Activated naive CD4-positive, alpha-beta T cell treated with anti-CD3 and anti-CD28 coated beads for 36 hours (primary cell): ENCODE measurements around the gene ZNF205. TPM values are rescaled to one million over a fixed set of nuclear protein-coding genes. Genes with fewer than 3 reads are reported as not detected.
A peak's percentile ranks its signal among the peaks of the same experiment; 100 is the strongest.
"Not testable (repeated sequence)": the region's sequence is repeated elsewhere in the genome, so short reads cannot be mapped to it uniquely, and the experiment has no call there.

Source experiments
- CTCF ChIA-PET: fragments of 350-600 bp; sonication (Branson Sonifier 250); formaldehyde crosslinking; loops from one replicate; lab custom pipeline; 2021; ENCODE audit warnings: antibody characterized with exemption; lab: Charles Lee
- DNase-seq: peaks from one replicate; pipeline ENCODE4 v3.0.0-alpha.2; 2020
- H3K27ac Mint-ChIP-seq: one replicate; pipeline ENCODE4 v1.8.0; 2021; ENCODE audit warnings: mild to moderate bottlenecking, mixed read lengths
- H3K27me3 Mint-ChIP-seq: one replicate; pipeline ENCODE4 v1.8.0; 2021; ENCODE audit warnings: low read depth, mixed read lengths
- H3K36me3 Mint-ChIP-seq: one replicate; pipeline ENCODE4 v1.8.0; 2021; ENCODE audit warnings: low read depth, mixed read lengths
- H3K4me1 Mint-ChIP-seq: one replicate; pipeline ENCODE4 v1.8.0; 2021; ENCODE audit warnings: low read depth, mixed read lengths
- H3K4me3 Mint-ChIP-seq: one replicate; pipeline ENCODE4 v1.8.0; 2021; ENCODE audit warnings: mild to moderate bottlenecking, moderate library complexity, mixed read lengths
- H3K9me3 Mint-ChIP-seq: one replicate; pipeline ENCODE4 v1.8.0; 2021; ENCODE audit warnings: mixed read lengths
- intact Hi-C: fragments of 100-400 bp; cut with micrococcal nuclease; formaldehyde crosslinking; loops from one replicate; pipeline ENCODE4 v1.15.1; 2023
- total RNA-seq, 2 experiments: library from RNA; stranded (reverse); gene quantifications; one replicate each; pipeline ENCODE4 v1.2.3, GENCODE V29; 2021

ZNF205 gene
- total RNA-seq: under 1 TPM in 1 of 2 experiments, not detected in 1; 0.25 TPM

DNA sequence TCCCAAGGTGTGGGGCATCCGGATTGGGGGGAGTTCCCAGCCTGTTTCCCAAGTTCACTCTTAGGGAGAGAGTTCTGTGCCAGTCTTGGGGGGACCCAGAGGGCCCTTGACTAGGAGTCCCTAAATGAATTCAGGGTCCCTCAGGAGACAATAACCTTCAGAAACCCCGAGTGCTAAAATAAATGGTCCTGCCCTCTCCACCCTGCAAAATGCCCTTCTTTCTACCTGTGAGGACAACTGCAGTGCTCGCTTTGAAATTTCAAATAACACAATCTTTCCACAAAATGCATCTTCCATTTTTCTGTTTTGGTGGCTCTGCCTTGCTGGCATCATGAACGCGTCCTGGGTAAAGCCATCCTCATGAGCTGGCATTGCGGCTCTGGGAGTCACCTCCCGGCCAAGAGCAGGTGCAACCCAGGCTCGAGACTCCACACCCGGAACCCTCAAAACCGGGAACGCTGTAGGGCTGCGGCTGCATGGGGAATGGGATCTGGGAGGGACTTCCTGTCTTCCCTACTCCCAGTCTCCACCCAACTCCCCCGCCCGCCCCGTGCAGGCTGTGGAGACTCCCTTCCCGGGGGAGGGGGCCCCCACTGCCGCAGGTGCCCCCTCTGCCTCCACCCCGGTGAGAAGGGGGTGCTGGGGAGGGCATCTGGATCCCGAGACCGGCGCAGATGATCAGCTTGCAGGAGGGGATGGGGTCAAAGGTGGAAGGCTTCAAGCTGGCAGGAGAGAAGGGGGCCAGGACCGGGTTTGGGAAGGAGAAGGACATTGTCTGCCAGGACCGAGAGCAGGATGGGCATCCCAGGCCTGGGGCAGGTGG lies at the start of gene ZNF205:
TSS of gene ZNF205 (plus strand) at position 529 of the 823 bp plus-strand sequence. CDS start 845 bp downstream, outside the sequence.
- Mint-ChIP-seq H3K27me3 (peaks cover 7% of the 10 kb centered on the region), H3K27ac (no peak within 1 kb of the TSS), H3K36me3 (no peaks in the 10 kb centered on the region), H3K9me3 (no peaks in the 10 kb centered on the region), H3K4me1 (peaks cover 2% of the 10 kb centered on the region), H3K4me3 (peak within 1 kb of the TSS; percentile 18)
- CTCF ChIA-PET: interaction anchor here (1.0 to 3.0 kb wide), 4 partner anchors 11 to 52 kb away, joined by 4 to 14 read pairs (median 6); no protein-coding TSS in a partner anchor
- intact Hi-C loops: no loop called here
- DNase-seq: no peak

DNA sequence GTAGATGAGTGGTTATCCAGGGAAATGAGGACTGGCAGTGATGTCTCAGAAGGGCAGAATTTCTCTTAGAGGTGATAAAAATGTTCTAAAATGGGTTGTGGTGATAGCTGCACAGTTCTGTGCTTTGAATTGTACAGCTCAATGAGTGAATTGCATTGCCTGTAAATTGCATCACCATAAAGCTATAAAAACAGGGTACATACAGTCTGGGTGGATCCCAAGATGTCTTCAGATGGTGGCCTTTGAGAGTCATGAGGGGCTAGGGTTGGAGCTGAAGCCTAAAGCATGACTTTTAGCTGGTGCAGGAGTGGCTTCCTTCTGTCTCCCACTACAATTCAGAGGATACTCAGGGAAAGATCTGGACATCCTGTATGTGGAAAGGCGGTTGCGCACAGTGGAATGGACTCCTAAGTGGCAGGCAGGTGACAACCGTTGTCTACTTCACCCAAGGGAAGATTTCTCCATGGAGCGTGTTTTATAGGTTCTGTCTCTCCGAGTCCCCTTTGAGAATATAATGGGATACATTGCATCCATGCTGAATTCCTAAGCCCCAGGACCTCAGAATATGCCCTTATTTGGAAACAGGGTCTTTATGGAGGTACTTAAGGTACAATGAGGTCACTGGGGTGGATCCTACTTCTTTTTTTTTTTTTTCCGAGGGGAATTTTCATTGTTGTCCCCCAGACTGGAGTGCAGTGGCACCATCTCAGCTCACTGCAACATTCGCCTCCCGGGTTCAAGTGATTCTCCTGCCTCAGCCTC lies 48.6 kb upstream of the ZNF205 start:
- Mint-ChIP-seq H3K4me1 (peaks cover 54% of the 10 kb centered on the region), H3K27me3 (no peaks in the 10 kb centered on the region), H3K36me3 (peaks cover 31% of the 10 kb centered on the region), H3K4me3 (no peak overlapping the region), H3K27ac (peak overlapping the region; percentile 97), H3K9me3 (no peaks in the 10 kb centered on the region)
- DNase-seq: no peak
- intact Hi-C loops: no loop called here
- CTCF ChIA-PET: interaction anchor here (0.7 to 11.2 kb wide), 7 partner anchors 12 to 104 kb away, joined by 4 to 187 read pairs (median 4); partner anchors contain the start of gene ZNF213

DNA sequence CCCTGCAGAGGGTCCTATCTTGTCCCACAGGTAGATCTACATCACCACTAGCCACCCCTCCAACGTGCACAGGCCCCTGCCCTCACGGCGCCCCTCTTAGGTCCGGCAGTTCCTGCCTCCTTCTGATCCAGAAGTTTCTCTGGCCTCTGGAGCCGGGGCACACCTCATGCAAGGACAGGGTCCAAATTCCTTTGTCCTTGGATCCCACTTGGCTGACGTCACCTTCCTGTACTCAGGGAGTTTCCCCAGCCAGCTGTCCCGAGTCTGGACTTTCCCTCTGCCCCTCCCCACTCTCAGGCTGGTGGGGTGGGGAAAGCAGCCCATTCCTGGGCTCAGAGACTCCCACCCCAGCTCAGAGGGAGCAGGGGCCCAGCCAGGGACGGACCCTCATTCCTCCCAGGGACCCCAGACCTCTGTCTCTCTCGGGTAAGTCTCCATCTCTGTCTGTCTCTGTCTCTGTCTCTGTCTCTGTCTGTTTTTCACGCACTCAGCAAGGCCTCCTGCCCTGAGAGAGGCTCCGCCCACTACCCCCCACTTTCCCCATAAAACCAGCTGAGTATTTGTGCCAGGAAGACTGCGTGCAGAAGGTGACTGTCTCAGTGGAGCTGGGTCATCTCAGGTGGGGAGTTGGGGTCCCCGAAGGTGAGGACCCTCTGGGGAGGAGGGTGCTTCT lies 47.2 kb upstream of the ZNF205 start, which contains the start of gene IL32:
TSS of gene IL32 (plus strand) at position 572 of the 673 bp plus-strand sequence. CDS start 172 bp downstream, outside the sequence.
- peak; percentile 83 for DNase-seq
- Mint-ChIP-seq H3K36me3 (peaks cover 42% of the 10 kb centered on the region), H3K9me3 (no peaks in the 10 kb centered on the region), H3K4me1 (peaks cover 58% of the 10 kb centered on the region), H3K4me3 (peak within 1 kb of the TSS; percentile 94), H3K27ac (peak within 1 kb of the TSS; percentile 97), H3K27me3 (no peaks in the 10 kb centered on the region)
- intact Hi-C loops: loop anchor here (1.0 kb wide), 1 partner anchor 10 kb away; no protein-coding TSS in a partner anchor
- CTCF ChIA-PET: interaction anchor here (1.5 to 11.2 kb wide), 4 partner anchors 11 to 65 kb away, joined by 4 to 187 read pairs (median 14); partner anchors contain the start of gene ZNF213

DNA sequence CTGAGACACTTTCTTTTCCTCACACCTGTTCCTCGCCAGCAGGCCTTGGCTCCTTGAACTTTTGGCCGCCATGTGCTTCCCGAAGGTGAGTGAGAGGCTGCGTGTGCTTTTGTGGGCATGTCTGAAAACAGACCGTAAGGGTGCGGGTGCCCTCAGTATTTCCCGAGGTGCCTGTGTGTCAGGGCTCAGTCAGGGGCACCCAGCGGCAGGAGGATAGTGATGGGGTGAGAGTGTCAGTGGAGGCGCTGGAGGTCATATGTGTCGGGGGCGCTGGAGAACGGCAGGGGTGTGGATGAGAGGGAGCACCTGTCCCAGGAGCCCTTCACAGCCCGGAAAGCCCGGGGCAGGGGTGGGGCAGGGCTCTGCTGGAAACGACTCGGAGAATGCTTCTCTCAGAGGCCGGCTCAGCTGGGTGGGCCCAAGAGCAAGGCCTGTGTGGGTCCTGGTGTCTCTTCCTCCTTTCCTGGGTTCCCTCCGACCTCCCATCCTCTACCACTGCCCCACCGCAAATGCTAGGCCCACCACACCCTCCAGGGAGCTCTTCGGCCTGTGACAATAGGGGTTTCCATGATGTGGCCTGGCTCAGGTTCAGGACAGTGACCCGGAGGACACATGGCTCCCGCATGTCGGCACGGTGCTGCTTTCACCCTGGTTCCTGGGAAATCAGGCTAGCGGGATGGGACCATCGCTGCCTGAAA lies 46.5 kb upstream of the ZNF205 start:
- intact Hi-C loops: loop anchor here (1.0 kb wide), 1 partner anchor 9 kb away; no protein-coding TSS in a partner anchor
- DNase-seq: peak; percentile 45
- Mint-ChIP-seq H3K4me1 (peaks cover 59% of the 10 kb centered on the region), H3K27me3 (no peaks in the 10 kb centered on the region), H3K27ac (peak overlapping the region; percentile 97), H3K9me3 (no peaks in the 10 kb centered on the region), H3K36me3 (peaks cover 43% of the 10 kb centered on the region), H3K4me3 (peak overlapping the region; percentile 94)
- CTCF ChIA-PET: interaction anchor here (0.8 to 11.2 kb wide), 5 partner anchors 10 to 65 kb away, joined by 3 to 187 read pairs (median 8); partner anchors contain the start of gene ZNF213

DNA sequence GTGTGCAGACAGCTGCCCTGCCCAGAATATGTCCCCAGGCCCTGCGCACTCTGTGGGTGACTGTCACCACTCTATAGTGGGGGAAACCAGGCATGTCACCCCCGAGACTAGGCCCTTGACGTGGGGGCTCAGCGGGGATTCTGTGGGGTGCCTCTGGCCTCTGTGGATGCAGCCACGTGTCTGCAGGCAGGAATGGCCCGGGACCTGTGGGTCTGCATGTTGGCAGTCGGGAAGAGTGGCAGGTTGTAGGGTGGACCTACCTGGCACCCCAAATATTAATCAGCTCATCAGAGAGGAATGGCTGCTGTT lies 46.0 kb upstream of the ZNF205 start:
- H3K4me1 Mint-ChIP-seq: peaks cover 63% of the 10 kb centered on the region
- intact Hi-C loops: no loop called here
- H3K27ac Mint-ChIP-seq: peak overlapping the region; percentile 97
- no peaks in the 10 kb centered on the region for H3K9me3 Mint-ChIP-seq
- no peaks in the 10 kb centered on the region for H3K27me3 Mint-ChIP-seq
- no peak for DNase-seq
- H3K4me3 Mint-ChIP-seq: peak overlapping the region; percentile 94
- H3K36me3 Mint-ChIP-seq: peaks cover 43% of the 10 kb centered on the region
- CTCF ChIA-PET: interaction anchor here (0.8 to 11.2 kb wide), 2 partner anchors 35 to 64 kb away, joined by 3 to 187 read pairs; partner anchors contain the start of gene ZNF213

DNA sequence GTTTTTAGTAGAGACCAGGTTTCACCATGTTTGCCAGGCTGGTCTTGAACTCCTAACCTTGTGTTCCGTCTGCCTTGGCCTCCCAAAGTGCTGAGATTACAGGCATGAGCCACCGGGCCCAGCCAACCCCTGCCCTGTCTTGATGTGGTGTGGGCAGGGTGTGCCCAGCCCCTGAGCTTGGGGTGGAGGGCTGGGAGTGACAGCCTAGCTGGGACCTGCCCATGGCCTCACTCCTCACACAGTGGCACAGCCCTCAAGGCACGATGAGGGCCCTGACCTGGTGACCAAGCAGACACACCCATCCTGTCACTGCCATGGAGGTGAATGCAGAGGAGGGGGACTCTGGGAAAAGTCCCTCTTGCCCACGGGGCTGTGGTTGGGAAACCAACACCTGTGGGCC lies 43.9 kb upstream of the ZNF205 start:
- Mint-ChIP-seq H3K36me3 (peaks cover 43% of the 10 kb centered on the region), H3K27ac (peak overlapping the region; percentile 96), H3K4me3 (peak overlapping the region; percentile 94), H3K27me3 (no peaks in the 10 kb centered on the region), H3K9me3 (no peaks in the 10 kb centered on the region), H3K4me1 (peaks cover 72% of the 10 kb centered on the region)
- CTCF ChIA-PET: interaction anchor here (1.1 to 11.2 kb wide), 3 partner anchors 10 to 62 kb away, joined by 3 to 187 read pairs (median 5); partner anchors contain the start of gene ZNF213
- intact Hi-C loops: no loop called here
- no peak for DNase-seq

DNA sequence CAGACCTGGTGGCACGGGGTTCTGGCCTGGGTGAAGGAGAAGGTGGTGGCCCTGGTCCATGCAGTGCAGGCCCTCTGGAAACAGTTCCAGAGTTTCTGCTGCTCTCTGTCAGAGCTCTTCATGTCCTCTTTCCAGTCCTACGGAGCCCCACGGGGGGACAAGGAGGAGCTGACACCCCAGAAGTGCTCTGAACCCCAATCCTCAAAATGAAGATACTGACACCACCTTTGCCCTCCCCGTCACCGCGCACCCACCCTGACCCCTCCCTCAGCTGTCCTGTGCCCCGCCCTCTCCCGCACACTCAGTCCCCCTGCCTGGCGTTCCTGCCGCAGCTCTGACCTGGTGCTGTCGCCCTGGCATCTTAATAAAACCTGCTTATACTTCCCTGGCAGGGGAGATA lies 43.2 kb upstream of the ZNF205 start:
- peak overlapping the region; percentile 88 for H3K27ac Mint-ChIP-seq
- peaks cover 43% of the 10 kb centered on the region for H3K36me3 Mint-ChIP-seq
- H3K27me3 Mint-ChIP-seq, H3K9me3 Mint-ChIP-seq, intact Hi-C loops, DNase-seq: not testable (repeated sequence)
- CTCF ChIA-PET: interaction anchor here (1.1 to 2.0 kb wide), 2 partner anchors 10 to 37 kb away, joined by 3 to 5 read pairs; no protein-coding TSS in a partner anchor
- peaks cover 72% of the 10 kb centered on the region for H3K4me1 Mint-ChIP-seq
- peak overlapping the region; percentile 4 for H3K4me3 Mint-ChIP-seq

DNA sequence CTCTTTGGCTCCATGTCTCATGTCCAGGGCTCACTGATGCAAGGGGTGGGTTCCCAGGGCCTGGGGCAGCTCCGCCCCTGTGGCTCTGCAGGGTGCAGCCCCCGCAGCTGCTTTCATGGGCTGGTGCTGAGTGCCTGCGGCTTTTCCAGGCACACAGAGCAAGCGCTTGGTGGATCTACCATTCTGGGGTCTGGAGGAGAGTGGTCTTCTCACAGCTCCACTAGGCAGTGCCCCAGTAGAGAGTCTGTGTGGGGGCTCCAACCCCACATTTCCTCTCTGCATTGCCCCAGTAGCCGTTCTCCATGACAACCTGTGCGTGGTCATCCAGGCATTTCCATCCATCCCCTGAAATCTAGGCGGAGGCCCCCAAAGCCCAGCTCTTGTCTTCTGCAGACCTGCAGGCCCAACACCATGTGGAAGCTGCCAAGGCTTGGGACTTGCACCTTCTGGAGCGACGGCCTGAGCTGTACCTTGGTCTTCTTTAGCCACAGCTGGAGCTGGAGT lies 41.7 kb upstream of the ZNF205 start:
- intact Hi-C loops: no loop called here
- no peak for DNase-seq
- peaks cover 72% of the 10 kb centered on the region for H3K4me1 Mint-ChIP-seq
- no peak overlapping the region for H3K4me3 Mint-ChIP-seq
- H3K9me3 Mint-ChIP-seq: no peaks in the 10 kb centered on the region
- H3K27ac Mint-ChIP-seq: peak overlapping the region; percentile 88
- H3K36me3 Mint-ChIP-seq: peaks cover 40% of the 10 kb centered on the region
- H3K27me3 Mint-ChIP-seq: no peaks in the 10 kb centered on the region
- CTCF ChIA-PET: interaction anchor here (1.4 to 1.9 kb wide), 3 partner anchors 11 to 59 kb away, joined by 4 to 7 read pairs (median 5); partner anchors contain the start of gene ZSCAN10

DNA sequence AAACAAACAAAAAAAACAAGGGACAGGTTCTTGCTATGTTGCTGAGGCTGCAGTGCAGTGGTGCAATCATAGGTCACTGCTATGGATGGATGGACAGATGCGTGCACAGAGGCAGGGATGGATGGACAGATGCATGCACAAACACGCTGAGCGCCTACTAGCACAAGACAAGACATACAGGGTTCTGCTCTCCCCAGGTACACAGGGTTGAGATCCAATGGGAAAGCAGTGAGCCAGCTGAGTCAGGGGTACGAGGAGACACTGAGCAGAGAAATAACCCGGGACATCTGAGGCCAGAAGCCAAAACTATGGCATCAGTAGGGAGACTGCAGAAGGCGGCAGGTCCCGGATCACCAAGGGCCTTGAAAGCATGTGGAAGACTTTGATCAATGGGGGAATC lies 40.7 kb upstream of the ZNF205 start:
- no peak for DNase-seq
- H3K9me3 Mint-ChIP-seq: no peaks in the 10 kb centered on the region
- H3K4me1 Mint-ChIP-seq: peaks cover 80% of the 10 kb centered on the region
- intact Hi-C loops: no loop called here
- H3K27ac Mint-ChIP-seq: peak overlapping the region; percentile 75
- no peaks in the 10 kb centered on the region for H3K27me3 Mint-ChIP-seq
- H3K36me3 Mint-ChIP-seq: peaks cover 31% of the 10 kb centered on the region
- no peak overlapping the region for H3K4me3 Mint-ChIP-seq
- CTCF ChIA-PET: interaction anchor here (1.5 to 1.9 kb wide), 2 partner anchors 27 to 58 kb away, joined by 5 to 7 read pairs; partner anchors contain the start of gene ZSCAN10

DNA sequence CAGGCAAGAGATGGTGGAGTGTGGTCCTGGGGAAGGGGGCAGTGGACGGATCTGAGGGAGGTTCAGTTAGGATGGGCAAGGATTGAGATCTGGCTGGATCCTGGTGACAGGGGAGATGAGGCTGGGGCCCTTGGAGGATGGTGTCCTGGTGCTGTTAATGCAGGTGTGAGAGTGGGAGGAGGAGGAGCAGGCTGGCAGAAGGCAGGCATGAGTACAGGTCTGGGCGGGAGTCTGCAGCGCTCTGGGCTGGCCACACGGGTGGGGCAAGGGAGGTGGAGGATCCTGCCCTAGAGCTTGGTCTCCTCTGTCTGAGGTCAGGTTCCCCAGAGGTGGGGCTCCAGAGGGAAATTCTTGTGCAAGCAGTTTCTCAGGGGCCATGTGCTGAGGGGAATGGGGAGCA lies 40.2 kb upstream of the ZNF205 start:
- CTCF ChIA-PET, DNase-seq, H3K4me3 Mint-ChIP-seq, intact Hi-C loops, H3K27me3 Mint-ChIP-seq, H3K9me3 Mint-ChIP-seq: not testable (repeated sequence)
- H3K27ac Mint-ChIP-seq: peak overlapping the region; percentile 75
- peaks cover 29% of the 10 kb centered on the region for H3K36me3 Mint-ChIP-seq
- H3K4me1 Mint-ChIP-seq: peaks cover 84% of the 10 kb centered on the region
